ENCODE data around the gene SLC15A4. TPM values are rescaled to one million over a fixed set of nuclear protein-coding genes. Genes with fewer than 3 reads are reported as not detected.

Gene SLC15A4
- total and polyA plus RNA-seq, 2 of the 13 experiments (the other 11 are each of a cell fraction or from before 2014, with no cell fraction given) = 17.3 to 22.7 TPM

GRCh38 chr12:128872303-128872702, 48.5 kb upstream of the SLC15A4 start:
- H2AFZ ChIP-seq (ENCODE audit: low read length) = no peak overlapping the region
- intact Hi-C loops (cut with micrococcal nuclease; ENCODE audit: unreplicated experiment) (no loop called here), in situ Hi-C loops (cut with HindIII; ENCODE audit: extremely low pct_ligation_motif_present, low pct_unique_long_range_greater_than_20kb) (no loop called here)
- ChIA-PET CTCF (ENCODE audit: low intra/inter-chr PET ratio, low total read pairs) (no interaction called here), POLR2A (no interaction called here)
- no peak for DNase-seq (ENCODE audit: low spot score)
- no peaks in the 10 kb centered on the region for H3K9me3 ChIP-seq (ENCODE audit: low read length)
- no peak for FAIRE-seq
- no peak overlapping the region for H3K27ac ChIP-seq (ENCODE audit: extremely low read length, insufficient read depth, low read length)
- BruUV-seq (replicated peaks) = no TSS peak
- no peak overlapping the region for H3K4me3 ChIP-seq (replicated peaks in 1 of 3; ENCODE audit: insufficient read depth in 1 of 3, low read depth in 2 of 3, low read length in 3 of 3)
- H3K4me1 ChIP-seq (ENCODE audit: insufficient read depth, low read length) = peaks cover 11% of the 10 kb centered on the region
- no peaks in the 10 kb centered on the region for H4K20me1 ChIP-seq (ENCODE audit: insufficient read depth, low read length)
- ATAC-seq = no peak
- no peak overlapping the region for H3K9ac ChIP-seq (ENCODE audit: insufficient read depth, low read depth, low read length)
- 66% methylated on average over 5 of the region's 5 CpGs for WGBS (ENCODE audit: low lambda C conversion rate)
- no peak for TF ChIP-seq ATRX (CRISPR knock-in tag; IDR thresholded peaks at IDR 0.05; ENCODE audit: borderline replicate concordance)
- no peak overlapping the region for H3K4me2 ChIP-seq (ENCODE audit: low read depth, low read length)
- no peaks in the 10 kb centered on the region for H3K79me2 ChIP-seq (ENCODE audit: insufficient read depth, low read length)
- no peaks in the 10 kb centered on the region for H3K27me3 ChIP-seq (ENCODE audit: control insufficient read depth in 1 of 2, insufficient read depth in 2 of 2, low read length in 2 of 2)
- no peaks in the 10 kb centered on the region for H3K36me3 ChIP-seq (replicated peaks in 1 of 2; ENCODE audit: control insufficient read depth in 1 of 2, insufficient read depth in 2 of 2, low read length in 2 of 2)

- 2% methylated on average over 2 of the region's 2 CpGs for WGBS (ENCODE audit: low lambda C conversion rate)
- TF ChIP-seq PAXIP1 (CRISPR knock-in tag; conservative IDR thresholded peaks at IDR 0.05) (0 out of 2 replicates have a peak, but pooled peaks have one; percentile 17), ELF3 (CRISPR knock-in tag; IDR thresholded peaks at IDR 0.05) (peak; percentile 10; the same call in 1 of the 2 replicates), HMG20B (CRISPR knock-in tag; conservative IDR thresholded peaks at IDR 0.05) (no peak), TCF7 (IDR thresholded peaks at IDR 0.05; ENCODE audit: low read depth) (no peak), ZNF652 (CRISPR knock-in tag; IDR thresholded peaks at IDR 0.05; ENCODE audit: borderline replicate concordance, low read depth) (peak; percentile 71), GPN1 (CRISPR knock-in tag; IDR thresholded peaks at IDR 0.05; ENCODE audit: borderline replicate concordance) (no peak), SOX5 (CRISPR knock-in tag; IDR thresholded peaks at IDR 0.05; ENCODE audit: borderline replicate concordance) (0 out of 2 replicates have a peak, but pooled peaks have one; percentile 9), EP300 (IDR thresholded peaks at IDR 0.05; ENCODE audit: low read depth in 2 of 2, low read length in 2 of 2) (0 out of 4 replicates have a peak, but pooled peaks of 1 of the 2 experiments have one; percentile 10), EP300 (CRISPR knock-in tag; IDR thresholded peaks at IDR 0.05; ENCODE audit: borderline replicate concordance) (no peak), ETS1 (CRISPR knock-in tag; IDR thresholded peaks at IDR 0.05) (no peak), TFAP4 (IDR thresholded peaks at IDR 0.05; ENCODE audit: borderline replicate concordance, low read depth) (peak; percentile 42; the same call in 1 of the 2 replicates), NFYB (CRISPR knock-in tag; IDR thresholded peaks at IDR 0.05) (no peak), HNF4A (CRISPR knock-in tag; IDR thresholded peaks at IDR 0.05) (peak; percentile 41; the same call in 1 of the 2 replicates)
These were observed 47.7 kb upstream of the SLC15A4 start for GRCh38 chr12:128871516-128871892.

More at GRCh38 chr12:128871516-128871892, 47.7 kb upstream of the SLC15A4 start:
- CTCF ChIA-PET (ENCODE audit: low intra/inter-chr PET ratio, low total read pairs) = no interaction called here
- Histone ChIP-seq H3K4me3 (replicated peaks in 1 of 3; ENCODE audit: insufficient read depth in 1 of 3, low read depth in 2 of 3, low read length in 3 of 3) (no peak overlapping the region), H2AFZ (ENCODE audit: low read length) (no peak overlapping the region), H3K9me3 (ENCODE audit: low read length) (no peaks in the 10 kb centered on the region), H3K27me3 (ENCODE audit: control insufficient read depth in 1 of 2, insufficient read depth in 2 of 2, low read length in 2 of 2) (no peaks in the 10 kb centered on the region), H4K20me1 (ENCODE audit: insufficient read depth, low read length) (no peaks in the 10 kb centered on the region), H3K4me1 (ENCODE audit: insufficient read depth, low read length) (peaks cover 11% of the 10 kb centered on the region), H3K9ac (ENCODE audit: insufficient read depth, low read depth, low read length) (no peak overlapping the region), H3K27ac (ENCODE audit: extremely low read length, insufficient read depth, low read length) (no peak overlapping the region), H3K79me2 (ENCODE audit: insufficient read depth, low read length) (no peaks in the 10 kb centered on the region), H3K4me2 (ENCODE audit: low read depth, low read length) (peak overlapping the region; percentile 19; the same call in 1 of the 2 replicates), H3K36me3 (replicated peaks in 1 of 2; ENCODE audit: control insufficient read depth in 1 of 2, insufficient read depth in 2 of 2, low read length in 2 of 2) (no peaks in the 10 kb centered on the region)
- DNase-seq (ENCODE audit: low spot score) = peak; percentile 16
- no peak for FAIRE-seq
- in situ Hi-C loops (cut with HindIII; ENCODE audit: extremely low pct_ligation_motif_present, low pct_unique_long_range_greater_than_20kb) (no loop called here), intact Hi-C loops (cut with micrococcal nuclease; ENCODE audit: unreplicated experiment) (no loop called here)
- peak; percentile 57 for ATAC-seq
- BruUV-seq (replicated peaks) = no TSS peak
- POLR2A ChIA-PET = no interaction called here
